Endothelial cell of umbilical vein (primary cell): ENCODE data around the gene YTHDF1. TPM values are rescaled to one million over a fixed set of nuclear protein-coding genes. Genes with fewer than 3 reads are reported as not detected.

ENCODE experiments used
- BruUV-seq: library from RNA; stranded (reverse); fragments of 400-500 nt; replicated peaks from 2 replicates; lab custom pipeline; 2021; lab: Mats Ljungman, UMichigan
- CTCF ChIA-PET: fragments of 300-600, 350-600 bp; sonication (Branson Sonifier 250); formaldehyde crosslinking; loops from one replicate; lab custom pipeline; 2021; ENCODE audit warnings: antibody characterized with exemption, inconsistent platforms; lab: Charles Lee
- POLR2A ChIA-PET: fragments of 300-600, 350-600 bp; sonication (Branson Sonifier 250); formaldehyde crosslinking; loops from one replicate; lab custom pipeline; 2021; ENCODE audit warnings: antibody characterized with exemption, inconsistent platforms; lab: Charles Lee
- DNase-seq: peaks from one replicate; pipeline ENCODE4 v3.0.0-alpha.2; 2011; ENCODE audit warnings: low read depth, low spot score
- FAIRE-seq: peaks from 2 replicates; lab custom pipeline; 2011; peaks lifted over from hg19 to GRCh38; lab: Jason Lieb, UNC
- H2AFZ ChIP-seq: 2 replicates; pipeline ENCODE4 v1.6.0; 2012; ENCODE audit warnings: low read depth, low read length, control low read depth, inconsistent platforms
- H3K27ac ChIP-seq: 2 replicates; pipeline ENCODE4 v1.5.1; 2011; ENCODE audit warnings: low read depth, mild to moderate bottlenecking, control low read depth, low read length, moderate library complexity; ENCODE audit not compliant: insufficient read depth
- H3K27me3 ChIP-seq, 2 experiments: 2 replicates each; pipeline versions ENCODE4 v1.6.0 to v1.6.1; 2011; ENCODE audit warnings: low read length in 2 of 2, mixed read lengths in 1 of 2; ENCODE audit not compliant: control insufficient read depth in 2 of 2, insufficient read depth in 2 of 2
- H3K36me3 ChIP-seq, 2 experiments: 2 replicates in 1 of 2; 3 replicates in 1 of 2; pipeline ENCODE4 v1.5.1; 2011; ENCODE audit warnings: low read length in 2 of 2, mild to moderate bottlenecking in 1 of 2, moderate library complexity in 1 of 2; ENCODE audit not compliant: control insufficient read depth in 2 of 2, insufficient read depth in 2 of 2; ENCODE audit errors: extremely low read depth in 1 of 2
- H3K4me1 ChIP-seq: 3 replicates; pipeline ENCODE4 v1.5.1; 2011; ENCODE audit warnings: mild to moderate bottlenecking, low read length; ENCODE audit not compliant: control insufficient read depth, insufficient read depth; ENCODE audit errors: extremely low read depth
- H3K4me2 ChIP-seq: 2 replicates; pipeline ENCODE4 v1.6.1; 2011; ENCODE audit warnings: low read length, control low read depth, mixed read lengths; ENCODE audit not compliant: insufficient read depth
- H3K4me3 ChIP-seq, 3 experiments: fragments of 200-600 bp in 1 of 3; sonication (generic), shearing (Covaris generic) in 1 of 3; replicated peaks in 1 of 3; 2 replicates each; pipeline ENCODE4 v1.5.1; 2011 to 2016; ENCODE audit warnings: control low read depth in 3 of 3, low read length in 3 of 3, mild to moderate bottlenecking in 2 of 3, inconsistent platforms in 1 of 3, low read depth in 1 of 3, moderate library complexity in 1 of 3; ENCODE audit not compliant: insufficient read depth in 1 of 3
- H3K79me2 ChIP-seq: 2 replicates; pipeline ENCODE4 v1.6.0; 2012; ENCODE audit warnings: low read length, inconsistent platforms; ENCODE audit not compliant: control insufficient read depth, insufficient read depth
- H3K9ac ChIP-seq: replicated peaks from 2 replicates; pipeline ENCODE3; 2011; ENCODE audit warnings: low read length, control low read depth; ENCODE audit not compliant: insufficient read depth; ENCODE audit errors: extremely low read depth
- H3K9me1 ChIP-seq: replicated peaks from 3 replicates; pipeline ENCODE4 v1.6.0; 2011; ENCODE audit warnings: mild to moderate bottlenecking, low read length; ENCODE audit not compliant: control insufficient read depth, insufficient read depth; ENCODE audit errors: extremely low read depth
- H3K9me3 ChIP-seq: replicated peaks from 2 replicates; pipeline ENCODE4 v1.5.1; 2012; ENCODE audit warnings: low read length, inconsistent platforms; ENCODE audit not compliant: control insufficient read depth, insufficient read depth
- H4K20me1 ChIP-seq: replicated peaks from 2 replicates; pipeline ENCODE3; 2011; ENCODE audit warnings: mild to moderate bottlenecking, low read length; ENCODE audit not compliant: control insufficient read depth, insufficient read depth; ENCODE audit errors: extremely low read depth
- CTCF ChIP-seq, 2 donors: IDR thresholded peaks; 1 replicate in 1 of 2; 2 replicates in 1 of 2; pipeline ENCODE4 v1.5.1; 2011; ENCODE audit warnings: low read length in 2 of 2, mild to moderate bottlenecking in 2 of 2, moderate library complexity in 2 of 2, control low read depth in 1 of 2, inconsistent platforms in 1 of 2, low read depth in 1 of 2; ENCODE audit not compliant: insufficient read depth in 1 of 2; ENCODE audit errors: extremely low read depth in 1 of 2
- EZH2 ChIP-seq: IDR thresholded peaks from 2 replicates; pipeline ENCODE4 v1.6.1; 2012; ENCODE audit warnings: borderline replicate concordance, low read depth, mild to moderate bottlenecking, moderate library complexity, low read length, inconsistent platforms; ENCODE audit not compliant: severe bottlenecking
- FOS ChIP-seq: IDR thresholded peaks from 2 replicates; pipeline ENCODE4 v1.6.1; 2011; ENCODE audit warnings: mild to moderate bottlenecking, low read length, moderate library complexity, borderline replicate concordance; ENCODE audit not compliant: insufficient read depth
- GATA2 ChIP-seq: IDR thresholded peaks from 2 replicates; pipeline ENCODE4 v1.7.0; 2011; ENCODE audit warnings: low read depth, mild to moderate bottlenecking, moderate library complexity, mixed read lengths, low read length; ENCODE audit not compliant: insufficient read length, insufficient read depth
- JUN ChIP-seq: IDR thresholded peaks from 2 replicates; pipeline ENCODE4 v1.6.1; 2011; ENCODE audit warnings: borderline replicate concordance, low read depth; ENCODE audit not compliant: insufficient read length, insufficient read depth
- MYC ChIP-seq: IDR thresholded peaks from one replicate; pipeline ENCODE4 v1.6.1; 2011; ENCODE audit warnings: mild to moderate bottlenecking, low read depth, low read length
- POLR2A ChIP-seq: IDR thresholded peaks from 2 replicates; pipeline ENCODE4 v1.6.1; 2012; ENCODE audit warnings: low read depth, mild to moderate bottlenecking, control low read depth, low read length
- POLR2AphosphoS5 ChIP-seq: IDR thresholded peaks from 2 replicates; pipeline ENCODE4 v1.6.1; 2012; ENCODE audit warnings: low read depth, mild to moderate bottlenecking, control low read depth, low read length, moderate library complexity; ENCODE audit not compliant: insufficient read depth
- dilution Hi-C: fragments of 300-500 bp; cut with MboI; formaldehyde crosslinking; loops from one replicate; pipeline ENCODE4 v1.15.0; 2019; ENCODE audit warnings: low sequenced_read_pairs; ENCODE audit not compliant: extremely low pct_ligation_motif_present
- intact Hi-C: fragments of 100-400 bp; cut with micrococcal nuclease; formaldehyde crosslinking; loops from one replicate; pipeline ENCODE4 v1.10.0; 2022
- polyA plus RNA-seq, 4 experiments: library from polyadenylated mRNA; depleted of rRNA in 3 of 4; stranded (reverse) in 3 of 4; unstranded in 1 of 4; fragments of >200 nt; gene quantifications; 2 replicates each; pipeline versions ENCODE4 v1.2.1 to v1.2.3, GENCODE V29; 2011 to 2012; ENCODE audit warnings: missing spikeins in 1 of 4
- total RNA-seq: library from RNA; stranded (reverse); gene quantifications from 2 replicates; pipeline ENCODE4 v1.2.3, GENCODE V29; 2021
- TF ChIP-seq, protein P1 (sequence below): IDR thresholded peaks from 2 replicates; pipeline ENCODE4 v1.6.1; 2011; ENCODE audit not compliant: insufficient read depth, insufficient read length

Gene YTHDF1
- total and polyA plus RNA-seq, 2 donors (not counting 3 experiments of a cell fraction or from before 2014, with no cell fraction given): 25.2 to 44.4 TPM

GRCh38 chr20:63261060-63261794 lies 45.3 kb upstream of the YTHDF1 start:
- no peak for FAIRE-seq

DNA sequence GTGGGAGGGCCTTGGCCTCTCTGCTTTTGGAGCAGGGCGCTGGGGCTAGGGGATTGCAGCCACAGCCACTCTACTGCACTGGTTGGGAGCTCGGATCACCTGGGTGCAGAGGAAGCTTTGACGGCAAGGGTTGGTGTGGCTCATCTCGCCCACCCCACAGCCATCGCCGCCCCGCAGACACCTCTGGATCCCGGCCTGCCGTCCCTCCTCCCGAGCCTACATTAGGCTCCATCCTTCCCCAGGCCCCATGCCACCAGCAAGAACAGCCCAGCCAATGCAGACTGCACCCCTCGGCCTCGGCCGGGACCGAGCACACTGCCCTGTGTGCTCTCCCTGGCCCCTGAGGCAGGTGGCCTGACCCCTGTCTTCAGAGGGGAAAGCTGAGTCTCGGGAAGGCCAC lies 44.6 kb upstream of the YTHDF1 start:
- H3K4me2 ChIP-seq: no peak overlapping the region
- H3K27ac ChIP-seq: no peak overlapping the region
- CTCF ChIA-PET: interaction anchor here (0.9 kb wide), 1 partner anchor 37 kb away, joined by 4 read pairs; no protein-coding TSS in a partner anchor
- peaks cover 15 to 18% of the 10 kb centered on the region in 2 experiments for H3K27me3 ChIP-seq
- no TSS peak for BruUV-seq
- no peaks in the 10 kb centered on the region for H3K9me1 ChIP-seq
- FAIRE-seq (no peak), DNase-seq (no peak)
- dilution Hi-C loops (no loop called here), intact Hi-C loops (no loop called here)
- TF ChIP-seq MYC (no peak), CTCF (IDR thresholded peaks at IDR 0.05; ENCODE audit: extremely low read depth in 1 of 2, insufficient read depth in 1 of 2, low read depth in 1 of 2, low read length in 2 of 2) (no peak), JUN (no peak), POLR2AphosphoS5 (no peak), POLR2A (no peak), FOS (no peak), EZH2 (no peak), GATA2 (no peak)
- TF ChIP-seq, protein P1, sequence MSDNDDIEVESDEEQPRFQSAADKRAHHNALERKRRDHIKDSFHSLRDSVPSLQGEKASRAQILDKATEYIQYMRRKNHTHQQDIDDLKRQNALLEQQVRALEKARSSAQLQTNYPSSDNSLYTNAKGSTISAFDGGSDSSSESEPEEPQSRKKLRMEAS: no peak
- POLR2A ChIA-PET: no interaction called here
- no peaks in the 10 kb centered on the region for H3K79me2 ChIP-seq
- no peak overlapping the region for H3K4me3 ChIP-seq
- H3K4me1 ChIP-seq: no peaks in the 10 kb centered on the region
- no peak overlapping the region for H2AFZ ChIP-seq
- no peak overlapping the region for H3K9ac ChIP-seq
- no peaks in the 10 kb centered on the region for H3K9me3 ChIP-seq
- H3K36me3 ChIP-seq: no peaks in the 10 kb centered on the region
- H4K20me1 ChIP-seq: no peaks in the 10 kb centered on the region

More at GRCh38 chr20:63261060-63261794, 45.3 kb upstream of the YTHDF1 start:
- Histone ChIP-seq H3K79me2 (no peaks in the 10 kb centered on the region), H3K4me3 (no peak overlapping the region), H4K20me1 (no peaks in the 10 kb centered on the region), H3K4me1 (no peaks in the 10 kb centered on the region), H3K27me3 (peaks cover 9 to 15% of the 10 kb centered on the region in 2 experiments), H3K9ac (no peak overlapping the region), H3K4me2 (no peak overlapping the region), H3K9me3 (no peaks in the 10 kb centered on the region), H3K27ac (no peak overlapping the region), H3K9me1 (no peaks in the 10 kb centered on the region), H2AFZ (no peak overlapping the region), H3K36me3 (no peaks in the 10 kb centered on the region)
- TF ChIP-seq EZH2: no peak
- TF ChIP-seq MYC: no peak
- no TSS peak for BruUV-seq
- ChIA-PET POLR2A (no interaction called here), CTCF (interaction anchor here (0.9 kb wide), 1 partner anchor 38 kb away, joined by 4 read pairs; no protein-coding TSS in a partner anchor)
- DNase-seq: no peak
- dilution Hi-C loops (no loop called here), intact Hi-C loops (no loop called here)
